PC-3 (cell line): ENCODE measurements around the gene ALPK3. TPM values are rescaled to one million over a fixed set of nuclear protein-coding genes. Genes with fewer than 3 reads are reported as not detected.

ENCODE experiments used
- ATAC-seq: fragments of 200-7000 bp; cut with Tn5 transposase; 2 replicates; pipeline ENCODE4 v1.9.1; 2020; ENCODE audit warnings: mild to moderate bottlenecking, moderate library complexity
- BruUV-seq: library from RNA; stranded (reverse); fragments of 400-500 nt; replicated peaks from 2 replicates; lab custom pipeline; 2021; lab: Mats Ljungman, UMichigan
- CTCF ChIA-PET: fragments of 300-600 bp; sonication (Branson Sonifier 250); formaldehyde crosslinking; loops from one replicate; lab custom pipeline; 2022; ENCODE audit warnings: antibody characterized with exemption; lab: Charles Lee
- POLR2A ChIA-PET: fragments of 300-600 bp; sonication (Branson Sonifier 250); formaldehyde crosslinking; loops from one replicate; lab custom pipeline; 2022; ENCODE audit warnings: antibody characterized with exemption; ENCODE audit not compliant: unreplicated experiment; lab: Charles Lee
- DNase-seq: peaks from one replicate; pipeline ENCODE4 v3.0.0-alpha.2; 2015
- H2AFZ ChIP-seq: fragments of 300-600 bp; sonication (generic); 2 replicates; pipeline ENCODE4 v1.6.0; 2016; ENCODE audit warnings: antibody characterized with exemption, low read length
- H3F3A ChIP-seq: fragments of 300-600 bp; sonication (generic); one replicate; pipeline ENCODE4 v1.6.0; 2017; ENCODE audit warnings: antibody characterized with exemption, low read length, control low read depth, mild to moderate bottlenecking; ENCODE audit not compliant: unreplicated experiment
- H3K27ac ChIP-seq: fragments of 300-600 bp; sonication (generic); 2 replicates; pipeline ENCODE4 v1.5.1; 2016; ENCODE audit warnings: mild to moderate bottlenecking, low read length
- H3K27me3 ChIP-seq: fragments of 300-600 bp; sonication (generic); 2 replicates; pipeline ENCODE4 v1.6.1; 2016; ENCODE audit warnings: low read length, mixed read lengths
- H3K36me3 ChIP-seq: fragments of 300-600 bp; sonication (generic); 2 replicates; pipeline ENCODE4 v1.6.1; 2016; ENCODE audit warnings: low read depth, mixed run types, low read length, mixed read lengths
- H3K4me1 ChIP-seq: fragments of 300-600 bp; sonication (generic); 2 replicates; pipeline ENCODE4 v1.5.1; 2016; ENCODE audit warnings: low read length; ENCODE audit not compliant: insufficient read depth
- H3K4me2 ChIP-seq: fragments of 300-600 bp; sonication (generic); 2 replicates; pipeline ENCODE4 v1.6.0; 2016; ENCODE audit warnings: low read length
- H3K4me3 ChIP-seq: fragments of 300-600 bp; sonication (generic); 2 replicates; pipeline ENCODE4 v1.5.1; 2016; ENCODE audit warnings: mild to moderate bottlenecking, low read length, mixed read lengths
- H3K79me2 ChIP-seq: fragments of 300-600 bp; sonication (generic); 2 replicates; pipeline ENCODE4 v1.6.1; 2017; ENCODE audit warnings: low read length, mixed read lengths
- H3K9ac ChIP-seq: fragments of 300-600 bp; sonication (generic); 2 replicates; pipeline ENCODE4 v1.6.0; 2016; ENCODE audit warnings: mild to moderate bottlenecking, low read length
- H3K9me2 ChIP-seq: fragments of 300-600 bp; sonication (generic); replicated peaks from 2 replicates; pipeline ENCODE4 v1.6.1; 2016; ENCODE audit warnings: mixed run types, low read length, mixed read lengths
- H3K9me3 ChIP-seq: fragments of 300-600 bp; sonication (generic); 2 replicates; pipeline ENCODE4 v1.6.1; 2016; ENCODE audit warnings: low read length, mixed read lengths
- H4K20me1 ChIP-seq: fragments of 300-600 bp; sonication (generic); 2 replicates; pipeline ENCODE4 v1.6.1; 2016; ENCODE audit warnings: low read length, mixed read lengths
- EZH2 ChIP-seq: fragments of 300-600 bp; sonication (generic); IDR thresholded peaks from one replicate; pipeline ENCODE4 v1.6.1; 2017; ENCODE audit warnings: antibody characterized with exemption, mild to moderate bottlenecking, low read length; ENCODE audit not compliant: unreplicated experiment
- EZH2phosphoT487 ChIP-seq: fragments of 300-600 bp; sonication (generic); IDR thresholded peaks from 2 replicates; pipeline ENCODE4 v1.6.1; 2018; ENCODE audit warnings: mild to moderate bottlenecking, antibody characterized with exemption, low read length, borderline replicate concordance
- intact Hi-C: fragments of 100-400 bp; cut with micrococcal nuclease; formaldehyde crosslinking; loops from 2 replicates; pipeline ENCODE4 v1.9.0; 2023
- total RNA-seq: library from RNA; depleted of rRNA; stranded (reverse); fragments of >200 nt; gene quantifications from 2 replicates; pipeline ENCODE4 v1.2.3, GENCODE V29; 2014
- TF ChIP-seq, protein P1 (sequence below): fragments of 300-600 bp; sonication (generic); conservative IDR thresholded peaks from 2 replicates; pipeline ENCODE4 v1.5.1; 2017; ENCODE audit warnings: antibody characterized with exemption, low read depth, mild to moderate bottlenecking, low read length

The ALPK3 gene
- total RNA-seq, 1 experiment from 2014 or later = 2.4 TPM

DNA sequence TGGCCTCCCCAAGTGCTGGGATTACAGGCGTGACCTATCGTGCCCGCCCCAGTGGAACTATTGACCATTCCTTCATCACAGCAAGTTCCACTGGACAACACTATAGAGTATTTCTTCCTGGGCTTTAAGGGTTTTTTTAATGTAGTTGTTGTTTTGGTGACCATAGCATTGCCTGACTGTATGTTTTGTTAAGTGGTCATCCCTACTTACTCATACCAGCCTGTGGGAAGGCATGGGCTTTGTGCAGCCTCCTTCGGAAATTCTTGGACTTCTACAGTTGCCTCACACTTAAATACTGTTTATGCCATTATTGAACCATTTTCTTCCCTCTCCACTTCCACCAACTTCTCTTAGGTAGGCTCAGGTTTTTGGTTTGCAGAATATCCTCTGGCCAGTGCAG is 19.9 kb upstream of the ALPK3 start:
- ATAC-seq = no peak
- intact Hi-C loops = no loop called here
- 0 out of 2 replicates have a peak, but pooled peaks cover 1% of the 10 kb centered on the region for H3K79me2 ChIP-seq
- H3K4me2 ChIP-seq = no peak overlapping the region
- H2AFZ ChIP-seq = no peak overlapping the region
- H4K20me1 ChIP-seq = no peaks in the 10 kb centered on the region
- H3K9me2 ChIP-seq = no peaks in the 10 kb centered on the region
- no peaks in the 10 kb centered on the region for H3K27me3 ChIP-seq
- no peak overlapping the region for H3K9ac ChIP-seq
- TF ChIP-seq EZH2 (no peak), EZH2phosphoT487 (no peak)
- TF ChIP-seq, protein P1, sequence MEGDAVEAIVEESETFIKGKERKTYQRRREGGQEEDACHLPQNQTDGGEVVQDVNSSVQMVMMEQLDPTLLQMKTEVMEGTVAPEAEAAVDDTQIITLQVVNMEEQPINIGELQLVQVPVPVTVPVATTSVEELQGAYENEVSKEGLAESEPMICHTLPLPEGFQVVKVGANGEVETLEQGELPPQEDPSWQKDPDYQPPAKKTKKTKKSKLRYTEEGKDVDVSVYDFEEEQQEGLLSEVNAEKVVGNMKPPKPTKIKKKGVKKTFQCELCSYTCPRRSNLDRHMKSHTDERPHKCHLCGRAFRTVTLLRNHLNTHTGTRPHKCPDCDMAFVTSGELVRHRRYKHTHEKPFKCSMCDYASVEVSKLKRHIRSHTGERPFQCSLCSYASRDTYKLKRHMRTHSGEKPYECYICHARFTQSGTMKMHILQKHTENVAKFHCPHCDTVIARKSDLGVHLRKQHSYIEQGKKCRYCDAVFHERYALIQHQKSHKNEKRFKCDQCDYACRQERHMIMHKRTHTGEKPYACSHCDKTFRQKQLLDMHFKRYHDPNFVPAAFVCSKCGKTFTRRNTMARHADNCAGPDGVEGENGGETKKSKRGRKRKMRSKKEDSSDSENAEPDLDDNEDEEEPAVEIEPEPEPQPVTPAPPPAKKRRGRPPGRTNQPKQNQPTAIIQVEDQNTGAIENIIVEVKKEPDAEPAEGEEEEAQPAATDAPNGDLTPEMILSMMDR = no peak
- H3K4me1 ChIP-seq = no peaks in the 10 kb centered on the region
- H3K4me3 ChIP-seq = no peak overlapping the region
- ChIA-PET CTCF (no interaction called here), POLR2A (no interaction called here)
- BruUV-seq = no TSS peak
- no peaks in the 10 kb centered on the region for H3F3A ChIP-seq
- DNase-seq = no peak
- H3K27ac ChIP-seq = no peak overlapping the region
- no peaks in the 10 kb centered on the region for H3K9me3 ChIP-seq
- H3K36me3 ChIP-seq = peaks cover 33% of the 10 kb centered on the region

DNA sequence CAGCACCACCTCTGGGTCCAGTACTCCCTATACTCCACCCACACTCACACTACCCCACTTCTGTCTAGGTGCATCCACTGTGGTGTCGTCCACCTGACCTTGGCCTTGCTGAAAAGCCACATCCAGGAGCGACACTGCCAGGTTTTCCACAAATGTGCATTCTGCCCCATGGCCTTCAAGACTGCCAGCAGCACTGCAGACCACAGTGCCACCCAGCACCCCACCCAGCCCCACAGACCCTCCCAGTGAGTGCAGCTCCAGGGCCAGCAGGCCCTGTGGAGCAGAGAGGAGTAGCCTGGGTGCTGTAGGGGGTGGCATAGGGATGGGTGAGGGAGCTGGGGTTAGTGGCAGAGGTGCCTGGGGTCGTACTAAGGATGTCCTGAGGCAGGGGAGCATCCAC is 19.4 kb upstream of the ALPK3 start:
- Histone ChIP-seq H2AFZ (no peak overlapping the region), H3K79me2 (no peaks in the 10 kb centered on the region), H3K9ac (no peak overlapping the region), H3K9me2 (no peaks in the 10 kb centered on the region), H3K4me1 (no peaks in the 10 kb centered on the region), H4K20me1 (no peaks in the 10 kb centered on the region), H3F3A (no peaks in the 10 kb centered on the region), H3K27me3 (no peaks in the 10 kb centered on the region), H3K4me2 (no peak overlapping the region), H3K9me3 (no peaks in the 10 kb centered on the region), H3K36me3 (peaks cover 30% of the 10 kb centered on the region), H3K4me3 (no peak overlapping the region), H3K27ac (no peak overlapping the region)
- intact Hi-C loops = no loop called here
- no peak for ATAC-seq
- DNase-seq = no peak
- TF ChIP-seq, protein P1 = no peak
- TF ChIP-seq EZH2 (no peak), EZH2phosphoT487 (no peak)
- CTCF ChIA-PET = no interaction called here
- POLR2A ChIA-PET = no interaction called here
- BruUV-seq = no TSS peak

DNA sequence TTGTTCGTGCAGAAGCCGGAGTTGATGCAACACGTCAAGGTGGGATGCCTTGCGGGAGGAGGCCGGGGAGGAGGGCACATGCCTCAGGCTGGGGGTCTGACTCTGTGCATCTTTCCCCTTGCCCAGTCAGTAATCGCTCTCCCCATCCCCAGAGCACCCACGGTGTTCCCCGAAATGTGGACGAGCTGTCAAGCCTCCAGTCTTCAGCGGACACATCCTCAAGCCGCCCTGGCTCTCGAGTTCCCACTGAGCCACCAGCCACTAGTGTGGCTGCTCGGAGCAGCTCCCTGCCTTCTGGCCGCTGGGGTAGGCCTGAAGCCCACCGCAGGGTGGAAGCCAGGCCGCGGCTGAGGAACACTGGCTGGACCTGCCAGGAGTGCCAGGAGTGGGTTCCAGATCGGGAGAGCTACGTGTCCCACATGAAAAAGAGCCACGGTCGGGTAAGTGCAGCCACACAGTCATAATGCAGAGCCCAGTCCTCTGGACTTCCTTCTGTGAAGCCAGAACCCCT is 18.7 kb upstream of the ALPK3 start:
- Histone ChIP-seq H3K27ac (no peak overlapping the region), H4K20me1 (no peaks in the 10 kb centered on the region), H3K27me3 (no peaks in the 10 kb centered on the region), H3K4me3 (no peak overlapping the region), H3K36me3 (peaks cover 26% of the 10 kb centered on the region), H3F3A (no peaks in the 10 kb centered on the region), H3K9me2 (no peaks in the 10 kb centered on the region), H3K4me1 (no peaks in the 10 kb centered on the region), H3K9ac (no peak overlapping the region), H3K4me2 (no peak overlapping the region), H3K79me2 (no peaks in the 10 kb centered on the region), H2AFZ (no peak overlapping the region), H3K9me3 (no peaks in the 10 kb centered on the region)
- no TSS peak for BruUV-seq
- DNase-seq (no peak), ATAC-seq (no peak)
- CTCF ChIA-PET = no interaction called here
- POLR2A ChIA-PET = no interaction called here
- TF ChIP-seq EZH2 (no peak), EZH2phosphoT487 (no peak)
- TF ChIP-seq, protein P1 = no peak
- intact Hi-C loops = no loop called here
